NCI-H526 treated with DMSO at 0.1 percent for 48 hours (cell line): Measurements from ENCODE around the gene TPCN1.
"Not testable (repeated sequence)": the region's sequence is repeated elsewhere in the genome, so short reads cannot be mapped to it uniquely, and the experiment has no call there.

Source experiments
- DNase-seq: peaks from one replicate; lab custom pipeline; 2025; lab: John Stamatoyannopoulos, UW

TPCN1 gene

GRCh38 chr12:113196990-113197389 is 24.3 kb upstream of the TPCN1 start:
- DNase-seq: peak; percentile 27

GRCh38 chr12:113197518-113198077 is 23.7 kb upstream of the TPCN1 start:
- DNase-seq: no peak

GRCh38 chr12:113198296-113198695 is 23.0 kb upstream of the TPCN1 start:
- DNase-seq: no peak

GRCh38 chr12:113200021-113200797 is 21.1 kb upstream of the TPCN1 start:
- no peak for DNase-seq

GRCh38 chr12:113201187-113202177 is 19.8 kb upstream of the TPCN1 start:
- DNase-seq: no peak

GRCh38 chr12:113202300-113203075 is 18.8 kb upstream of the TPCN1 start:
- DNase-seq: no peak

- DNase-seq: no peak
Observed at GRCh38 chr12:113203852-113204760, 17.2 kb upstream of the TPCN1 start.

- no peak for DNase-seq
Observed at GRCh38 chr12:113204804-113205203, 16.5 kb upstream of the TPCN1 start.

- not testable (repeated sequence) for DNase-seq
Observed at GRCh38 chr12:113206802-113207201, 14.5 kb upstream of the TPCN1 start.

GRCh38 chr12:113207613-113208040 is 13.6 kb upstream of the TPCN1 start:
- no peak for DNase-seq

- no peak for DNase-seq
Observed at GRCh38 chr12:113208041-113208934, 13.0 kb upstream of the TPCN1 start.

GRCh38 chr12:113211160-113211559 is 10.1 kb upstream of the TPCN1 start:
- no peak for DNase-seq

- no peak for DNase-seq
Observed at GRCh38 chr12:113214895-113215400, 6.3 kb upstream of the TPCN1 start.

- no peak for DNase-seq
Observed at GRCh38 chr12:113216027-113216426, 5.2 kb upstream of the TPCN1 start.

- DNase-seq: no peak
Observed at GRCh38 chr12:113220593-113221180, 577 bp upstream of the TPCN1 start.

GRCh38 chr12:113221997-113222729 is 899 bp downstream of the TPCN1 start:
- DNase-seq: no peak

- peak; percentile 35 for DNase-seq
Observed at GRCh38 chr12:113222730-113223531, 1.7 kb downstream of the TPCN1 start.
